Ovary (tissue), 3 donors: ENCODE data around the gene ATP6V1C2.

ENCODE experiments used
- EP300 ChIP-seq: sonication (generic); formaldehyde crosslinking; IDR thresholded peaks from one replicate; pipeline ENCODE4 v1.6.1; 2017; ENCODE audit warnings: antibody characterized with exemption
- POLR2A ChIP-seq: fragments of 450-650 bp; IDR thresholded peaks from one replicate; pipeline ENCODE4 v1.6.1; 2017; ENCODE audit warnings: antibody characterized with exemption, mild to moderate bottlenecking, moderate library complexity
- TF ChIP-seq, protein P1 (sequence below), 3 donors: fragments of 450-650 bp in 2 of 3; fragments of 200-600 bp in 1 of 3; IDR thresholded peaks; one replicate each; pipeline versions ENCODE4 v1.5.1 to v1.8.0; 2016 to 2022; ENCODE audit warnings: antibody characterized with exemption in 3 of 3, mild to moderate bottlenecking in 1 of 3
- donor health status: DM: no; HTN: no; CAD: no.

DNA sequence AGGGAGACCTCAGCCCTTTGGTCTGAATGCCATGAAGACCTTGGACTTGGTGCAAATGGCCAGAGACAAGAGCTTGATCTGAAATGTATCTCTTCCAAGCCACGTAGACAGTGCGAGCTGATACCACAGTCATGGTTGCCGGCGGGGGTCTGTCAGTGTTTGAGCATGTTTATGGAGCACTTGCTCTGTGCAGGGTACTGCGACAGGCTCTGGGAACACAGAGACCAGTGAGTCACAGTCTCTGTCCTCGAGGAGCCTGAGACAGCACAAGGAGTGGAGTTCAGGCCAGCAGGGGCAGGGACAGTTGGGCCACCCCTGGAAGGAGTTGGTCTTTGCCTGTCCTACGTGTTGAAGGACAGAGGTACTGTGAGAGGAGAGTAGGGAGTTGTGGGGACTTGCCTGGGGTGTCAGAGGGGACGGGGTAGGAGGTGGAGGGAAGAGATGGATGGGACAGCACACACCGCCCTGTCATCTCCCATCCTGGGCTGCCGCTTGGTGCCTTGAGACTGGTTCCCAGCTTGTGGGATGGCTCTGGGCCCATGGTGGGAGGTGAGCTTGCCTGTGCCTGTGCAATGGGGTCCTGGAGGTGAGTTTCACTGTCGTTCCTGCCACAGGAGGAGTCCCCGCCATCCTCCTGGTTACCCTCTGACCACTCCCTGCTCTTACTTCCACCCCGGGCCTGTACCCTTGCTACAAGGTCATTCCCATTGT lies 39.5 kb downstream of the ATP6V1C2 start:
- no peak for TF ChIP-seq POLR2A
- TF ChIP-seq, protein P1, sequence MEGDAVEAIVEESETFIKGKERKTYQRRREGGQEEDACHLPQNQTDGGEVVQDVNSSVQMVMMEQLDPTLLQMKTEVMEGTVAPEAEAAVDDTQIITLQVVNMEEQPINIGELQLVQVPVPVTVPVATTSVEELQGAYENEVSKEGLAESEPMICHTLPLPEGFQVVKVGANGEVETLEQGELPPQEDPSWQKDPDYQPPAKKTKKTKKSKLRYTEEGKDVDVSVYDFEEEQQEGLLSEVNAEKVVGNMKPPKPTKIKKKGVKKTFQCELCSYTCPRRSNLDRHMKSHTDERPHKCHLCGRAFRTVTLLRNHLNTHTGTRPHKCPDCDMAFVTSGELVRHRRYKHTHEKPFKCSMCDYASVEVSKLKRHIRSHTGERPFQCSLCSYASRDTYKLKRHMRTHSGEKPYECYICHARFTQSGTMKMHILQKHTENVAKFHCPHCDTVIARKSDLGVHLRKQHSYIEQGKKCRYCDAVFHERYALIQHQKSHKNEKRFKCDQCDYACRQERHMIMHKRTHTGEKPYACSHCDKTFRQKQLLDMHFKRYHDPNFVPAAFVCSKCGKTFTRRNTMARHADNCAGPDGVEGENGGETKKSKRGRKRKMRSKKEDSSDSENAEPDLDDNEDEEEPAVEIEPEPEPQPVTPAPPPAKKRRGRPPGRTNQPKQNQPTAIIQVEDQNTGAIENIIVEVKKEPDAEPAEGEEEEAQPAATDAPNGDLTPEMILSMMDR (IDR thresholded peaks at IDR 0.05): no peak
- no peak for TF ChIP-seq EP300
